Panc1 (cell line): ENCODE measurements around the gene GLRX. TPM values are rescaled to one million over a fixed set of nuclear protein-coding genes. Genes with fewer than 3 reads are reported as not detected.

Experiments
- ATAC-seq: fragments of 200-7000 bp; cut with Tn5 transposase; 2 replicates; pipeline ENCODE4 v1.9.1; 2020; ENCODE audit warnings: mild to moderate bottlenecking, moderate library complexity
- BruUV-seq: library from RNA; stranded (reverse); fragments of 400-500 nt; replicated peaks from 2 replicates; lab custom pipeline; 2021; lab: Mats Ljungman, UMichigan
- CTCF ChIA-PET: fragments of 300-600 bp; sonication (Branson Sonifier 250); formaldehyde crosslinking; loops from one replicate; lab custom pipeline; 2022; ENCODE audit warnings: antibody characterized with exemption; lab: Charles Lee
- POLR2A ChIA-PET: fragments of 300-600 bp; sonication (Branson Sonifier 250); formaldehyde crosslinking; loops from one replicate; lab custom pipeline; 2022; ENCODE audit warnings: antibody characterized with exemption; lab: Charles Lee
- DNase-seq: peaks from one replicate; pipeline ENCODE4 v3.0.0-alpha.2; 2010; ENCODE audit warnings: low read depth, low spot score
- H3K27ac ChIP-seq: 2 replicates; pipeline ENCODE4 v1.5.1; 2011; ENCODE audit warnings: mild to moderate bottlenecking, low read length, inconsistent platforms
- H3K27me3 ChIP-seq: fragments of 200-500 bp; sonication (Bioruptor generic); 2 replicates; pipeline ENCODE4 v1.6.0; 2014; ENCODE audit warnings: low read length, inconsistent platforms; ENCODE audit not compliant: control insufficient read depth, insufficient read depth
- H3K36me3 ChIP-seq: fragments of 200-500 bp; sonication (Bioruptor generic); 2 replicates; pipeline ENCODE4 v1.5.1; 2014; ENCODE audit warnings: inconsistent platforms, mild to moderate bottlenecking, low read length, moderate library complexity; ENCODE audit not compliant: control insufficient read depth, insufficient read depth
- H3K4me1 ChIP-seq: 2 replicates; pipeline ENCODE4 v1.5.1; 2011; ENCODE audit warnings: inconsistent platforms, mild to moderate bottlenecking, low read length, moderate library complexity; ENCODE audit not compliant: control insufficient read depth, insufficient read depth
- H3K4me3 ChIP-seq, 2 experiments: 2 replicates each; pipeline ENCODE4 v1.5.1; 2011 to 2012; ENCODE audit warnings: low read depth in 2 of 2, low read length in 2 of 2, mild to moderate bottlenecking in 2 of 2, inconsistent platforms in 1 of 2, moderate library complexity in 1 of 2
- H3K9me3 ChIP-seq: fragments of 200-500 bp; sonication (Bioruptor generic); 2 replicates; pipeline ENCODE4 v1.5.1; 2014; ENCODE audit warnings: low read depth, mild to moderate bottlenecking, inconsistent platforms, low read length, moderate library complexity; ENCODE audit not compliant: control insufficient read depth, insufficient read depth
- POLR2AphosphoS5 ChIP-seq: IDR thresholded peaks from 2 replicates; pipeline ENCODE4 v1.6.1; 2012; ENCODE audit warnings: mild to moderate bottlenecking, low read depth, low read length, moderate library complexity
- TCF7L2 ChIP-seq: IDR thresholded peaks from 2 replicates; pipeline ENCODE4 v1.6.1; 2011; ENCODE audit warnings: mild to moderate bottlenecking, low read depth, low read length, inconsistent platforms
- in situ Hi-C: cut with HindIII; loops from 2 replicates; pipeline ENCODE4 v1.10.0; 2016; ENCODE audit warnings: low sequenced_read_pairs, low pct_unique_long_range_greater_than_20kb
- intact Hi-C: fragments of 100-400 bp; cut with micrococcal nuclease; formaldehyde crosslinking; loops from one replicate; pipeline ENCODE4 v1.10.0; 2022; ENCODE audit not compliant: unreplicated experiment
- total RNA-seq: library from RNA; stranded (reverse); gene quantifications from one replicate; pipeline ENCODE4 v1.2.1, GENCODE V29; 2021; ENCODE audit not compliant: unreplicated experiment
- TF ChIP-seq, protein P1 (sequence below): fragments of 450-650 bp; IDR thresholded peaks from 2 replicates; pipeline ENCODE4 v1.5.1; 2017; ENCODE audit warnings: mild to moderate bottlenecking

The GLRX gene
- total RNA-seq, 1 experiment from 2014 or later = 5.8 TPM

DNA sequence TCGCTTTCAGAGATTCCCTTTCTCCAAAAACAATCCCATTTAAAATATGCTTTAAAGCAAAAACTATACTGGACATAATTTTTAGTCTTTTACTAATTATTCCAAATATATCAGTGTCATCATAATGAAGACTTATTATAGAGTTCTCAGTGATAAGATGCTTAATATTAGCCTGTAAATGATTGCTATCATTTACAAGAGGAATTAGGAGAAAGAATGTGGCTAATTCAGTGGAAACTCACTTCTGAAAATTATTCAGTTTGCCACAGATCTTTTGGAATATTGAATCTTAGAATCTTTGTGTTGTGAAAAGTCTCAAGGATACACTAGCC is 24.7 kb upstream of the GLRX start:
- POLR2A ChIA-PET = no interaction called here
- Histone ChIP-seq H3K27me3 (no peaks in the 10 kb centered on the region; the same call in 1 of the 2 replicates), H3K36me3 (no peaks in the 10 kb centered on the region), H3K9me3 (no peaks in the 10 kb centered on the region), H3K27ac (no peak overlapping the region), H3K4me3 (no peak overlapping the region), H3K4me1 (no peaks in the 10 kb centered on the region)
- in situ Hi-C loops (no loop called here), intact Hi-C loops (loop anchor here (1.0 kb wide), 2 partner anchors 66 to 203 kb away; no protein-coding TSS in a partner anchor)
- no peak for ATAC-seq
- TF ChIP-seq, protein P1, sequence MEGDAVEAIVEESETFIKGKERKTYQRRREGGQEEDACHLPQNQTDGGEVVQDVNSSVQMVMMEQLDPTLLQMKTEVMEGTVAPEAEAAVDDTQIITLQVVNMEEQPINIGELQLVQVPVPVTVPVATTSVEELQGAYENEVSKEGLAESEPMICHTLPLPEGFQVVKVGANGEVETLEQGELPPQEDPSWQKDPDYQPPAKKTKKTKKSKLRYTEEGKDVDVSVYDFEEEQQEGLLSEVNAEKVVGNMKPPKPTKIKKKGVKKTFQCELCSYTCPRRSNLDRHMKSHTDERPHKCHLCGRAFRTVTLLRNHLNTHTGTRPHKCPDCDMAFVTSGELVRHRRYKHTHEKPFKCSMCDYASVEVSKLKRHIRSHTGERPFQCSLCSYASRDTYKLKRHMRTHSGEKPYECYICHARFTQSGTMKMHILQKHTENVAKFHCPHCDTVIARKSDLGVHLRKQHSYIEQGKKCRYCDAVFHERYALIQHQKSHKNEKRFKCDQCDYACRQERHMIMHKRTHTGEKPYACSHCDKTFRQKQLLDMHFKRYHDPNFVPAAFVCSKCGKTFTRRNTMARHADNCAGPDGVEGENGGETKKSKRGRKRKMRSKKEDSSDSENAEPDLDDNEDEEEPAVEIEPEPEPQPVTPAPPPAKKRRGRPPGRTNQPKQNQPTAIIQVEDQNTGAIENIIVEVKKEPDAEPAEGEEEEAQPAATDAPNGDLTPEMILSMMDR = peak; percentile 60
- TF ChIP-seq POLR2AphosphoS5 = no peak
- BruUV-seq = no TSS peak
- no peak for DNase-seq
- CTCF ChIA-PET = interaction anchor here (1.1 to 2.0 kb wide), 2 partner anchors 66 to 182 kb away, joined by 3 to 11 read pairs; no protein-coding TSS in a partner anchor

DNA sequence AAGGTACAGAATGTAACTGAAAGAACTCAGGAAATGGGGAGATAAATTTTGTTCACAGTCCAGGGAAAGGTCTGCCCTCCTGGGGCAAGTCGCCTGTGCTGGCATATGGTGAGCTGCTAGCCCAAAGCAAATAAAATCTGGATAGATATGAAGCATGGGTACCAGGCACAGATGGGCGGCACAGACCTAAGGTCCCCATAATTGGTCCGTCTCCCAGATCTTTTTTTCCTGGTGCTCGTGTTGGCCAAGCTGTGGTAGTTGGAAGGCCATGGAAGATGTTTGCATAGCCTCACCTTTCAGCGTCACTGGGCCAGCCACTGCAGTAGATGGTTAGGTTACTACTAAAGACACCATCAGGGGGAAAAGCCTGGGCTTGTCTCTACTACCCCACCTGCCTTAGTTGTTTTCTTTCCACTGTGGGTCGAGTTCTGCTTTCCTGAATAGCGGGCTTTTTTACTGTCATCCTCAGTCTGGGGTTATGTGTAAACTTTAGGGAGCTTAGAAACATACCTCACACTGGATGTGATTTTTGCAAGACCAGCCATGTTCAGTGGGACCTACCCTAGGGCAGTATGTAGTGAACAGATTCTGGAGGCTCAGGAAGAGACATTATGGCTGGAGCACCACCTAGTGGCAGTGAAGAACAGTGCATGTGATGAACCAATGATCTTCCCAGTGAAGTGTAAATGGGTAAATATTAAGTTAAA is 24.2 kb upstream of the GLRX start:
- Histone ChIP-seq H3K27ac (no peak overlapping the region), H3K9me3 (no peaks in the 10 kb centered on the region), H3K27me3 (no peaks in the 10 kb centered on the region; the same call in 1 of the 2 replicates), H3K4me3 (no peak overlapping the region), H3K4me1 (no peaks in the 10 kb centered on the region), H3K36me3 (no peaks in the 10 kb centered on the region)
- intact Hi-C loops (loop anchor here (1.0 kb wide), 2 partner anchors 65 to 202 kb away; no protein-coding TSS in a partner anchor), in situ Hi-C loops (no loop called here)
- no peak for DNase-seq
- ChIA-PET CTCF (interaction anchor here (1.1 to 2.0 kb wide), 2 partner anchors 66 to 182 kb away, joined by 3 to 11 read pairs; no protein-coding TSS in a partner anchor), POLR2A (no interaction called here)
- ATAC-seq = peak; percentile 91
- no peak for TF ChIP-seq POLR2AphosphoS5
- TF ChIP-seq, protein P1 = peak; percentile 93
- BruUV-seq = no TSS peak

DNA sequence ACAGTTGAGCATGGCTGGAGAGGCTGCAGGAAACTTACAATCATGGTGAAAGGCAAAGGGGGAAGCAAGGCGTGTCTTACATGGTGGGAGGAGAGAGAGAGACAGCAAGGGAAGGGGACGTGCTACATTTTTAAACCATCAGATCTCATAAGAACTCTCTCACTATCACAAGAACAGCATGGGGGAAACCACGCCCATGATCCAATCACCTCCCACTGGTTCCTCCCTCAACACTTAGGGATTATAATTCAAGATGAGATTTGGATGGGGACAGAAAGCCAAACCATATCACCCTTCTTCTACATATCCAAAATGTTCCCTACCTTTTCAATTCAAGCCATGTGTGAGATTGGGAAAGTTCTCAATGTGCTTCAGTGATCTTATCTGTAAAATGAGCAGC is 22.9 kb upstream of the GLRX start:
- DNase-seq (no peak), ATAC-seq (no peak)
- Histone ChIP-seq H3K27ac (no peak overlapping the region), H3K9me3 (no peaks in the 10 kb centered on the region), H3K27me3 (no peaks in the 10 kb centered on the region; the same call in 1 of the 2 replicates), H3K4me3 (no peak overlapping the region), H3K4me1 (no peaks in the 10 kb centered on the region), H3K36me3 (no peaks in the 10 kb centered on the region)
- CTCF ChIA-PET = no interaction called here
- POLR2A ChIA-PET = no interaction called here
- in situ Hi-C loops (no loop called here), intact Hi-C loops (no loop called here)
- no TSS peak for BruUV-seq
- no peak for TF ChIP-seq TCF7L2
